ENCODE results near the gene MYZAP. TPM values are rescaled to one million over a fixed set of nuclear protein-coding genes. Genes with fewer than 3 reads are reported as not detected.

The MYZAP gene
- total and polyA plus RNA-seq, 2 of the 8 experiments (the other 6 are each of a cell fraction or from before 2014, with no cell fraction given), result 0.41 to 0.65 TPM

- TF ChIP-seq CTBP2 (IDR thresholded peaks at IDR 0.05; ENCODE audit: borderline replicate concordance, insufficient read depth, insufficient read length, low read length) (no peak), MAX (IDR thresholded peaks at IDR 0.05) (peak; percentile 97), ATF2 (IDR thresholded peaks at IDR 0.05; ENCODE audit: low read length) (no peak), EP300 (IDR thresholded peaks at IDR 0.05; ENCODE audit: borderline replicate concordance in 1 of 2, low read depth in 2 of 2, low read length in 2 of 2) (peak in 1 of 2 experiments; percentile 78; a peak in 1 of 3 replicates), TBP (IDR thresholded peaks at IDR 0.05; ENCODE audit: low read depth, low read length) (peak; percentile 85), MAFK (IDR thresholded peaks at IDR 0.05; ENCODE audit: low read depth, low read length) (no peak), BCL11A (IDR thresholded peaks at IDR 0.05; ENCODE audit: low read depth in 2 of 2, low read length in 2 of 2) (no peak), PHF8 (conservative IDR thresholded peaks at IDR 0.05; ENCODE audit: low read depth, low read length) (peak; percentile 94), CTCF (IDR thresholded peaks at IDR 0.05; ENCODE audit: control extremely low read depth in 1 of 3, insufficient read depth in 1 of 3, low read depth in 1 of 3, low read length in 3 of 3) (no peak), CEBPB (IDR thresholded peaks at IDR 0.05; ENCODE audit: low read depth, low read length) (peak; percentile 48; the same call in 1 of the 2 replicates), SAP30 (IDR thresholded peaks at IDR 0.05; ENCODE audit: insufficient read depth, insufficient replicate concordance, low read length) (peak; percentile 46), KDM5A (IDR thresholded peaks at IDR 0.05; ENCODE audit: low read length) (peak; percentile 73), RAD21 (IDR thresholded peaks at IDR 0.05 in 1 of 2, conservative IDR thresholded peaks at IDR 0.05 in 1 of 2; ENCODE audit: low read depth in 2 of 2, low read length in 2 of 2) (no peak), SRF (IDR thresholded peaks at IDR 0.05; ENCODE audit: low read depth, low read length) (no peak), CBX5 (IDR thresholded peaks at IDR 0.05; ENCODE audit: low read depth, low read length) (no peak), KDM1A (IDR thresholded peaks at IDR 0.05; ENCODE audit: borderline replicate concordance, low read length) (no peak), RFX5 (IDR thresholded peaks at IDR 0.05; ENCODE audit: borderline replicate concordance, low read depth, low read length) (no peak), SUZ12 (IDR thresholded peaks at IDR 0.05; ENCODE audit: low read length) (no peak)
Measured at GRCh38 chr15:57706405-57707209, 114.9 kb downstream of the MYZAP start, which contains the start of gene POLR2M (continued).

All from H1 (cell line).